ENCODE measurements around the gene CEP83. TPM values are rescaled to one million over a fixed set of nuclear protein-coding genes. Genes with fewer than 3 reads are reported as not detected.
"Not testable (repeated sequence)": the region's sequence is repeated elsewhere in the genome, so short reads cannot be mapped to it uniquely, and the experiment has no call there.

CEP83 gene
- total RNA-seq, 3 donors from 2014 or later = 24.7 to 37.8 (median 27.8) TPM

- no peak for DNase-seq
- peaks cover 19% of the 10 kb centered on the region for H3K4me1 Mint-ChIP-seq (ENCODE audit: low read depth)
- ATAC-seq = peak; percentile 89 to 92
These were observed 132.9 kb downstream of the CEP83 start for GRCh38 chr12:94326727-94327126.

GRCh38 chr12:94326234-94326633 is 133.4 kb downstream of the CEP83 start:
- Mint-ChIP-seq H3K27me3 (ENCODE audit: low read depth) (no peaks in the 10 kb centered on the region), H3K4me1 (ENCODE audit: low read depth) (peaks cover 19% of the 10 kb centered on the region), H3K36me3 (ENCODE audit: insufficient read depth) (peaks cover 67% of the 10 kb centered on the region), H3K4me3 (no peak overlapping the region), H3K9me3 (peaks cover 4% of the 10 kb centered on the region)
- peak; percentile 11 to 12 for ATAC-seq
- no peak for DNase-seq

More at GRCh38 chr12:94326727-94327126, 132.9 kb downstream of the CEP83 start:
- H3K4me3 Mint-ChIP-seq = no peak overlapping the region
- H3K36me3 Mint-ChIP-seq (ENCODE audit: insufficient read depth) = peaks cover 64% of the 10 kb centered on the region
- no peaks in the 10 kb centered on the region for H3K27me3 Mint-ChIP-seq (ENCODE audit: low read depth)
- no peaks in the 10 kb centered on the region for H3K9me3 Mint-ChIP-seq

- Mint-ChIP-seq H3K36me3 (ENCODE audit: insufficient read depth) (peaks cover 72% of the 10 kb centered on the region), H3K9me3 (peaks cover 33% of the 10 kb centered on the region), H3K4me1 (ENCODE audit: low read depth) (peaks cover 10% of the 10 kb centered on the region), H3K4me3 (no peak overlapping the region), H3K27me3 (ENCODE audit: low read depth) (no peaks in the 10 kb centered on the region)
- DNase-seq (no peak), ATAC-seq (no peak)
These were observed 137.3 kb downstream of the CEP83 start for GRCh38 chr12:94322346-94322745.

GRCh38 chr12:94320109-94320508 is 139.6 kb downstream of the CEP83 start:
- no peaks in the 10 kb centered on the region for H3K4me1 Mint-ChIP-seq (ENCODE audit: low read depth)
- no peak for ATAC-seq
- DNase-seq = no peak
- peaks cover 43% of the 10 kb centered on the region for H3K9me3 Mint-ChIP-seq
- H3K27me3 Mint-ChIP-seq (ENCODE audit: low read depth) = no peaks in the 10 kb centered on the region
- H3K36me3 Mint-ChIP-seq (ENCODE audit: insufficient read depth) = peaks cover 58% of the 10 kb centered on the region
- no peak overlapping the region for H3K4me3 Mint-ChIP-seq

- Mint-ChIP-seq H3K36me3 (ENCODE audit: insufficient read depth) (peaks cover 47% of the 10 kb centered on the region), H3K27me3 (ENCODE audit: low read depth) (no peaks in the 10 kb centered on the region), H3K4me1 (ENCODE audit: low read depth) (no peaks in the 10 kb centered on the region), H3K4me3 (no peak overlapping the region), H3K9me3 (peaks cover 43% of the 10 kb centered on the region)
- DNase-seq (no peak), ATAC-seq (no peak)
These were observed 141.5 kb downstream of the CEP83 start for GRCh38 chr12:94318181-94318580.

- Mint-ChIP-seq H3K36me3 (ENCODE audit: insufficient read depth) (peaks cover 48% of the 10 kb centered on the region), H3K9me3 (peaks cover 42% of the 10 kb centered on the region)
- DNase-seq; ATAC-seq; H3K27me3 Mint-ChIP-seq (ENCODE audit: low read depth); H3K4me3 Mint-ChIP-seq; H3K4me1 Mint-ChIP-seq (ENCODE audit: low read depth): not testable (repeated sequence)
These were observed 143.1 kb downstream of the CEP83 start for GRCh38 chr12:94316600-94316999.

- Mint-ChIP-seq H3K27me3 (ENCODE audit: low read depth) (no peaks in the 10 kb centered on the region), H3K4me1 (ENCODE audit: low read depth) (peaks cover 6% of the 10 kb centered on the region), H3K36me3 (ENCODE audit: insufficient read depth) (peaks cover 38% of the 10 kb centered on the region), H3K4me3 (no peak overlapping the region), H3K9me3 (peaks cover 10% of the 10 kb centered on the region)
- no peak for ATAC-seq
- no peak for DNase-seq
These were observed 147.3 kb downstream of the CEP83 start for GRCh38 chr12:94312378-94312777.

- Mint-ChIP-seq H3K36me3 (ENCODE audit: insufficient read depth) (peaks cover 56% of the 10 kb centered on the region), H3K4me3 (no peak overlapping the region), H3K27me3 (ENCODE audit: low read depth) (no peaks in the 10 kb centered on the region), H3K9me3 (no peaks in the 10 kb centered on the region), H3K4me1 (ENCODE audit: low read depth) (peaks cover 17% of the 10 kb centered on the region)
- DNase-seq (no peak), ATAC-seq (peak in 1 of 2 donors; percentile 8)
These were observed 150.3 kb downstream of the CEP83 start for GRCh38 chr12:94309373-94309772.

- ATAC-seq = no peak
- no peaks in the 10 kb centered on the region for H3K9me3 Mint-ChIP-seq
- no peak for DNase-seq
- peaks cover 19% of the 10 kb centered on the region for H3K4me1 Mint-ChIP-seq (ENCODE audit: low read depth)
- no peak overlapping the region for H3K4me3 Mint-ChIP-seq
- H3K36me3 Mint-ChIP-seq (ENCODE audit: insufficient read depth) = peaks cover 55% of the 10 kb centered on the region
- no peaks in the 10 kb centered on the region for H3K27me3 Mint-ChIP-seq (ENCODE audit: low read depth)
These were observed 151.1 kb downstream of the CEP83 start for GRCh38 chr12:94308612-94309011.

- Mint-ChIP-seq H3K27me3 (ENCODE audit: low read depth) (no peaks in the 10 kb centered on the region), H3K36me3 (ENCODE audit: insufficient read depth) (peaks cover 64% of the 10 kb centered on the region), H3K4me1 (ENCODE audit: low read depth) (peaks cover 19% of the 10 kb centered on the region), H3K9me3 (no peaks in the 10 kb centered on the region), H3K4me3 (no peak overlapping the region)
- DNase-seq = no peak
- peak; percentile 87 to 93 for ATAC-seq
These were observed 154.3 kb downstream of the CEP83 start for GRCh38 chr12:94305130-94305957.

GRCh38 chr12:94304566-94305061 is 155.1 kb downstream of the CEP83 start:
- Mint-ChIP-seq H3K4me1 (ENCODE audit: low read depth) (peaks cover 19% of the 10 kb centered on the region), H3K9me3 (no peaks in the 10 kb centered on the region), H3K36me3 (ENCODE audit: insufficient read depth) (peaks cover 69% of the 10 kb centered on the region), H3K27me3 (ENCODE audit: low read depth) (no peaks in the 10 kb centered on the region), H3K4me3 (no peak overlapping the region)
- DNase-seq (no peak), ATAC-seq (no peak)

- H3K36me3 Mint-ChIP-seq (ENCODE audit: insufficient read depth) = peaks cover 64% of the 10 kb centered on the region
- H3K4me1 Mint-ChIP-seq (ENCODE audit: low read depth) = peaks cover 17% of the 10 kb centered on the region
- H3K4me3 Mint-ChIP-seq = no peak overlapping the region
- ATAC-seq (no peak), DNase-seq (no peak)
- no peaks in the 10 kb centered on the region for H3K27me3 Mint-ChIP-seq (ENCODE audit: low read depth)
- no peaks in the 10 kb centered on the region for H3K9me3 Mint-ChIP-seq
These were observed 155.7 kb downstream of the CEP83 start for GRCh38 chr12:94304012-94304411.

- Mint-ChIP-seq H3K9me3 (no peaks in the 10 kb centered on the region), H3K27me3 (ENCODE audit: low read depth) (no peaks in the 10 kb centered on the region), H3K4me1 (ENCODE audit: low read depth) (peaks cover 9% of the 10 kb centered on the region), H3K36me3 (ENCODE audit: insufficient read depth) (peaks cover 62% of the 10 kb centered on the region), H3K4me3 (no peak overlapping the region)
- no peak for ATAC-seq
- DNase-seq = no peak
These were observed 159.8 kb downstream of the CEP83 start for GRCh38 chr12:94299846-94300245.

GRCh38 chr12:94297876-94298505 is 161.7 kb downstream of the CEP83 start:
- Mint-ChIP-seq H3K36me3 (ENCODE audit: insufficient read depth) (peaks cover 60% of the 10 kb centered on the region), H3K4me1 (ENCODE audit: low read depth) (peaks cover 5% of the 10 kb centered on the region), H3K4me3 (no peak overlapping the region), H3K9me3 (no peaks in the 10 kb centered on the region), H3K27me3 (ENCODE audit: low read depth) (no peaks in the 10 kb centered on the region)
- ATAC-seq = no peak
- no peak for DNase-seq
